Sigmoid colon (tissue), 7 donors: ENCODE results near the gene TMEM108. TPM values are rescaled to one million over a fixed set of nuclear protein-coding genes. Genes with fewer than 3 reads are reported as not detected.
"Not testable (repeated sequence)": the region's sequence is repeated elsewhere in the genome, so short reads cannot be mapped to it uniquely, and the experiment has no call there.

Experiments used
- DNase-seq: peaks from one replicate; pipeline ENCODE4 v3.0.0-alpha.2; 2019
- H3K27ac ChIP-seq, 4 donors: fragments of 200-600 bp; sonication (generic); one replicate each; pipeline ENCODE4 v1.5.1; 2016 to 2019; ENCODE audit warnings: mild to moderate bottlenecking in 1 of 4
- H3K27me3 ChIP-seq, 3 donors: fragments of 200-600 bp; sonication (generic); one replicate each; pipeline ENCODE4 v1.5.1; 2019; ENCODE audit warnings: mild to moderate bottlenecking in 1 of 3
- H3K36me3 ChIP-seq, 4 donors: fragments of 200-600 bp; sonication (generic); one replicate each; pipeline ENCODE4 v1.5.1; 2016 to 2019
- H3K4me1 ChIP-seq, 4 donors: fragments of 200-600 bp; sonication (generic); one replicate each; pipeline ENCODE4 v1.5.1; 2017 to 2019
- H3K4me3 ChIP-seq, 4 donors: fragments of 200-600 bp; sonication (generic); one replicate each; pipeline ENCODE4 v1.5.1; 2017 to 2019; ENCODE audit warnings: mild to moderate bottlenecking in 2 of 4, moderate library complexity in 1 of 4
- H3K9me3 ChIP-seq, 4 donors: fragments of 200-600 bp in 3 of 4; sonication (generic) in 3 of 4; one replicate each; pipeline versions ENCODE4 v1.5.1 to v1.6.1; 2013 to 2019
- EP300 ChIP-seq, 4 donors: sonication (generic); formaldehyde crosslinking; IDR thresholded peaks; one replicate each; pipeline ENCODE4 v1.6.1; 2017; ENCODE audit warnings: antibody characterized with exemption in 4 of 4
- POLR2A ChIP-seq, 2 donors: fragments of 450-650 bp; IDR thresholded peaks; one replicate each; pipeline ENCODE4 v1.6.1; 2016; ENCODE audit warnings: antibody characterized with exemption in 2 of 2, mild to moderate bottlenecking in 2 of 2, moderate library complexity in 2 of 2
- POLR2AphosphoS5 ChIP-seq, 4 donors: sonication (generic); formaldehyde crosslinking; IDR thresholded peaks; one replicate each; pipeline ENCODE4 v1.6.1; 2017; ENCODE audit warnings: antibody characterized with exemption in 4 of 4
- WGBS, 2 donors: extraction: QIAGEN DNeasy Blood & Tissue Kit; methylation state at CpG; one replicate each; pipeline ENCODE4 v1.1.7; 2013; 5-methylcytosine and 5-hydroxymethylcytosine counted together
- intact Hi-C: fragments of 100-400 bp; cut with DNase I; formaldehyde crosslinking; loops from one replicate; pipeline ENCODE4 v1.15.1; 2023
- polyA plus RNA-seq, 3 donors: library from polyadenylated mRNA; stranded (reverse); fragments of 200-250 nt; gene quantifications; one replicate each; pipeline ENCODE4 v1.2.3, GENCODE V29; 2013
- total RNA-seq, 4 donors: library from RNA; depleted of rRNA; stranded (reverse); fragments of >200 nt; gene quantifications; one replicate each; pipeline ENCODE4 v1.1.0, GENCODE V29; 2016
- TF ChIP-seq, protein P1 (sequence below), 4 experiments: fragments of 450-650 bp in 3 of 4; fragments of 200-600 bp in 1 of 4; IDR thresholded peaks; one replicate each; pipeline ENCODE4 v1.5.1; 2016 to 2019; ENCODE audit warnings: antibody characterized with exemption in 4 of 4, mild to moderate bottlenecking in 3 of 4, moderate library complexity in 2 of 4
- donor health status: healthy with polysubstance abuse.
- donor health status: Bipolar disorder and iron deficiency.
- donor health status: healthy.

Gene TMEM108
- total RNA-seq: 1 to 10 TPM in 1 of 4 donors, under 1 TPM in 3; 0.71 to 3.0 (median 0.89) TPM
- under 1 TPM in 1 of 3 donors, not detected in 2; 0.86 TPM for polyA plus RNA-seq

DNA sequence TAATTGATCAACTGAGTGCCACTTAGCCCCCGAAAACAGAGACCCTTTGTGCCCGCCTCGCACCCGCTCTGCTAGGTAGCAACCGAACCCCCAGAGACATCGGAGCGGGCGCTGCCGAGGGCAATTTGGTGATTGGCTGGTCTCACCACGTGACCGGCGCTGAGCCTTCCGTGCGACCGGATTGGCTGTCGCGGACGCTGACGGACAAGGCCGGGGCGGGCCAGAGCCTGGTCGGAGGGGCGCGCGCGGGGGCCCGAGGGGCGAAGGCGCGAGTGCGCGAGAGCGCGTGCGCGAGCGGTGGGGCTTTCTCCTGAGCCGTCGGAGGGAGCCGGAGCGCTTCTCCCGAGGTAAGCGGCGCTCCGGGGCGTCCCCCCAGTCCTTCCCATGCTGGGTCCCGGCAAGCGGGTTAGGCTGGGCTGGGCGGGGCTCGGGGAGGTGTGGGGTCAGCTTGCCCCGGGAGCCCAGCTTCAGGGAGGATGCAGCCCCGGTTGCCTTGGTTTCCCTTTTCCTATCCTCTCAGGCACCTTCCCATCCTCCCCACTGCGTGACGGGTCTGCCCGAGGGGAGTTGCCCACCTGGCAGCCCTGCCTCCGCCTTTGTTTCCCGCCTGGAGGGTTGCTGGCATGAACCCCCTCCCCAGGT, at the start of gene TMEM108:
TMEM108 (plus strand) TSS at position 303 of the 642 bp plus-strand sequence.
- Histone ChIP-seq H3K4me3 (peak within 1 kb of the TSS; percentile 57 to 66 (median 60)), H3K9me3 (no peaks in the 10 kb centered on the region), H3K27me3 (peaks cover 0 to 29% (median 12%) of the 10 kb centered on the region in 3 donors), H3K36me3 (no peaks in the 10 kb centered on the region), H3K27ac (peak within 1 kb of the TSS in 2 of 4 donors; percentile 30 to 71), H3K4me1 (peaks cover 0 to 22% (median 20%) of the 10 kb centered on the region in 4 donors)
- intact Hi-C loops: no loop called here
- peak; percentile 88 for DNase-seq
- WGBS, 2 donors: 4 to 14% methylated on average over 57 of the region's 57 CpGs
- TF ChIP-seq POLR2A (IDR thresholded peaks at IDR 0.05) (no peak), EP300 (IDR thresholded peaks at IDR 0.05) (no peak), POLR2AphosphoS5 (IDR thresholded peaks at IDR 0.05) (no peak)

DNA sequence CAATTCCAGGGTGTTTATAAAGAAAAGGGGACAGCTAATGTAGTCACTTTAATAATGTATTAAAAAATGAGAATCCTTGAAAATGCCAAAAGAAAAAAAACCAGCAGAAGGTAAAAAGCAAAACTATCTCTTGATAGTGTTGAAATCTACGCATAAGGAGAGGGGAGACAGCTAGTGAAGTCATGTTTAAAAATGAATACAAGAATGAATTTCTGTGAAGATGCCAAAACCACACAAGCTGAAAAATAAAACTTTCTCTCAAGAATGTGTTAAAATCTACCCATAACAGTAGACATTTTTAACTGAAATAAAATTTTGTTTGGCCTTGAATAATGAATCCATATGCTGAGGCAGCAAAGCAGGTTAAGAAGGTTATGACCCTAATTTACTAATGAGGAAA, 42.2 kb upstream of the TMEM108 start:
- no peaks in the 10 kb centered on the region for H3K4me1 ChIP-seq
- no peak overlapping the region for H3K27ac ChIP-seq
- no peak for DNase-seq
- 87 to 90% methylated on average over 1 of the region's 1 CpG for WGBS, 2 donors
- H3K4me3 ChIP-seq: no peak overlapping the region
- H3K36me3 ChIP-seq: no peaks in the 10 kb centered on the region
- no peaks in the 10 kb centered on the region for H3K27me3 ChIP-seq
- intact Hi-C loops: no loop called here
- no peaks in the 10 kb centered on the region for H3K9me3 ChIP-seq
- TF ChIP-seq POLR2A (IDR thresholded peaks at IDR 0.05) (no peak), EP300 (IDR thresholded peaks at IDR 0.05) (no peak), POLR2AphosphoS5 (IDR thresholded peaks at IDR 0.05) (no peak)
- TF ChIP-seq, protein P1, sequence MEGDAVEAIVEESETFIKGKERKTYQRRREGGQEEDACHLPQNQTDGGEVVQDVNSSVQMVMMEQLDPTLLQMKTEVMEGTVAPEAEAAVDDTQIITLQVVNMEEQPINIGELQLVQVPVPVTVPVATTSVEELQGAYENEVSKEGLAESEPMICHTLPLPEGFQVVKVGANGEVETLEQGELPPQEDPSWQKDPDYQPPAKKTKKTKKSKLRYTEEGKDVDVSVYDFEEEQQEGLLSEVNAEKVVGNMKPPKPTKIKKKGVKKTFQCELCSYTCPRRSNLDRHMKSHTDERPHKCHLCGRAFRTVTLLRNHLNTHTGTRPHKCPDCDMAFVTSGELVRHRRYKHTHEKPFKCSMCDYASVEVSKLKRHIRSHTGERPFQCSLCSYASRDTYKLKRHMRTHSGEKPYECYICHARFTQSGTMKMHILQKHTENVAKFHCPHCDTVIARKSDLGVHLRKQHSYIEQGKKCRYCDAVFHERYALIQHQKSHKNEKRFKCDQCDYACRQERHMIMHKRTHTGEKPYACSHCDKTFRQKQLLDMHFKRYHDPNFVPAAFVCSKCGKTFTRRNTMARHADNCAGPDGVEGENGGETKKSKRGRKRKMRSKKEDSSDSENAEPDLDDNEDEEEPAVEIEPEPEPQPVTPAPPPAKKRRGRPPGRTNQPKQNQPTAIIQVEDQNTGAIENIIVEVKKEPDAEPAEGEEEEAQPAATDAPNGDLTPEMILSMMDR (IDR thresholded peaks at IDR 0.05): no peak

DNA sequence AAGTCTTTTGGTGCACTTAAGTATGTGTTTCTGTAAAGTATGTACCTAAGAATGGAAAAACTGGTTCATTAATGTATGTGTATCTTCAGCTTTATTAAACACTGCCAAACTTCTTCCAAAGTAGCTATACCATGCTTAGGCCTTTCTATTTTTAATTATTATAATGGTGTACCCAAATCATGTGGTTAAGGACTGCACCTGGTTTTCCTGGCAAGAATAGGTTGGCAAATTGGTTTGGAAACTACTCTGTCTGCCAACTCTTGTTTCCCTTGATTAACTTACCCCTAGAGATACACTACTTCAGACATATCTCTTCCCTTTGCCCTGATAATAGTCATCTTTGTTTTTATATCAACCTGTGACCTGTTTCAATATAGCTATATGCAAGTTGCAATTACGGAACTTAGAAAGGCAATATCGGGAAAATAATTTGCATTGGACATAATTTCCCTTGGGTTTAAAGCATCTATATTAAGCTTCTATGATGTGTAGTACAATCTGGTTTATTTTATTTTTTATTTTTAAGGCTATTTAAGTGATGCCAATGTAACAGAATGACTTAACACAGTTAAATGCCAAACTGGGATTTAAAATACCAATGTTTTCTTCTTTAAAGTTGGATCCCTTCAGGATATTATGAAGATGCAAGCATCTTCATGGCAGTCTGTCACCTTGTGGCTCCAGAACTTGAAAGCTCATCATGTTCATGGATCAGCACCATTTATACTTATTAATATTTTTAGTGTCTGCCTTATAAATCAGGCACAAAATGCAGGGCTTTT, 40.6 kb upstream of the TMEM108 start:
- intact Hi-C loops: no loop called here
- no peaks in the 10 kb centered on the region for H3K9me3 ChIP-seq
- TF ChIP-seq POLR2A (IDR thresholded peaks at IDR 0.05) (no peak), EP300 (IDR thresholded peaks at IDR 0.05) (no peak), POLR2AphosphoS5 (IDR thresholded peaks at IDR 0.05) (no peak)
- TF ChIP-seq, protein P1 (IDR thresholded peaks at IDR 0.05): no peak
- H3K27ac ChIP-seq: no peak overlapping the region
- H3K4me3 ChIP-seq: no peak overlapping the region
- DNase-seq: no peak
- WGBS, 2 donors: 94 to 95% methylated on average over 2 of the region's 2 CpGs
- H3K36me3 ChIP-seq: no peaks in the 10 kb centered on the region
- no peaks in the 10 kb centered on the region for H3K27me3 ChIP-seq
- H3K4me1 ChIP-seq: no peaks in the 10 kb centered on the region

DNA sequence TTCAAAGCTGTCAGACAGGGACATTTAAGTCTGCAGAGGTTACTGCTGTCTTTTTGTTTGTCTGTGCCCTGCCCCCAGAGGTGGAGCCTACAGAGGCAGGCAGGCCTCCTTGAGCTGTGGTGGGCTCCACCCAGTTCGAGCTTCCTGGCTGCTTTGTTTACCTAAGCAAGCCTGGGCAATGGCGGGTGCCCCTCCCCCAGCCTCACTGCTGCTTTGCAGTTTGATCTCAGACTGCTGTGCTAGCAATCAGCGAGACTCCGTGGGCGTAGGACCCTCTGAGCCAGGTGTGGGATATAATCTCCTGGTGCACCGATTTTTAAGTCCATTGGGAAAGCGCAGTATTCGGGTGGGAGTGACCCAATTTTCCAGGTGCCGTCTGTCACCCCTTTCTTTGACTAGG, 33.2 kb upstream of the TMEM108 start:
- H3K27me3 ChIP-seq, H3K9me3 ChIP-seq, H3K27ac ChIP-seq, H3K36me3 ChIP-seq, H3K4me3 ChIP-seq, DNase-seq, H3K4me1 ChIP-seq, intact Hi-C loops: not testable (repeated sequence)
- 82 to 88% methylated on average over 8 to 9 of the region's 9 CpGs for WGBS, 2 donors

DNA sequence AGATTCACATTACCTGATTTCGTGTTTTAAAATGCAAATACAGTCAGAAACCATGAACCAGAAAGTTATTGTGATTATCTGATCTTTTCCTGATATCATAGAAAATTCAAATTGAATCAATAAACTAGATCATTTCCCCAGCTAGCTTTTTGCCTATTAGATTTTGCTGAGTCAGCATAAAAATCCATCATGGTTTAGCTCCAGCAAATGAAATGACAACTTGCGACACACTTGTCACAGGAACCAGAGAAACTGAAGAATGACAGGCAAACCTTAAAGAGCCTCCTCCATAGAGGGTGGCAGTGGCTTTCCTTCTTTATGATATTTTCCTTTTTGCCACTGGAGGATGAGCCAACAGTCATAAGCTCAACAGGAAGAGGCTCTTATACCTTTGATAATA, 30.6 kb upstream of the TMEM108 start:
- H3K4me3 ChIP-seq: no peak overlapping the region
- H3K36me3 ChIP-seq: no peaks in the 10 kb centered on the region
- H3K4me1 ChIP-seq: no peaks in the 10 kb centered on the region
- H3K9me3 ChIP-seq: peaks cover 0 to 3% (median 0%) of the 10 kb centered on the region in 4 donors
- TF ChIP-seq EP300 (IDR thresholded peaks at IDR 0.05) (no peak), POLR2A (IDR thresholded peaks at IDR 0.05) (no peak), POLR2AphosphoS5 (IDR thresholded peaks at IDR 0.05) (no peak)
- TF ChIP-seq, protein P1 (IDR thresholded peaks at IDR 0.05): no peak
- WGBS, 2 donors: 77 to 82% methylated on average over 2 of the region's 2 CpGs
- H3K27ac ChIP-seq: no peak overlapping the region
- intact Hi-C loops: no loop called here
- no peaks in the 10 kb centered on the region for H3K27me3 ChIP-seq
- DNase-seq: no peak
